Stimulated activated naive CD4-positive, alpha-beta T cell treated with Interleukin-2 at 50 U/mL for 16 hours (primary cell): ENCODE data around the gene FBXO36.
"Not testable (repeated sequence)": the region's sequence is repeated elsewhere in the genome, so short reads cannot be mapped to it uniquely, and the experiment has no call there.

Source experiments
- DNase-seq: peaks from one replicate; lab custom pipeline; 2025; lab: John Stamatoyannopoulos, UW

FBXO36 gene

DNA sequence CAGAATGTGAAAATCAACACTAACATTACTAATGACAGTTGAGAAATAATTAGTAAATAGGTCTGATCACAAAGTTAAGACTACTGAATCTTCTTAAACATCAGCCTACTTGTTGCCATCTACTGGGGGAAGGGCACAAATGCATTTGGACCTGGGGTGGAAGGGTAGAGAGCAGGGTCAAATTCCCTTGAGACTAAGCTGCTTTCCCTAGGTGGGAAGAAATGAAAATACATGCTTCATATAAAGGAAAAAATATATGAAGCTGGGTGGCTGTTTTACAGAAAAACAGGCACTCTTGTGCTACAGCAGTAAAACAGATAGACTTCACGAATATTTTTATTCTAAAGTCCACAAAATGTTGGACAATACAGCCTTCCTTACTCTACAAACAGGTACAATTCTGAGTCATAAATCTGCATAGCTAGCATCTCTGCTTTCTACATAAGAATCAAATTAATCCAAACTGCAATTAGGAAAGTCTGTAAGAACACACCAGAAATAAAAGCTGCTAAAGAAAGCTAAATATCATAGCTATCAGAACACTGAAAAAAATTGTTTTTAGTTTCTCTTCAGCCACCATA is 11.4 kb upstream of the FBXO36 start:
- DNase-seq = no peak

DNA sequence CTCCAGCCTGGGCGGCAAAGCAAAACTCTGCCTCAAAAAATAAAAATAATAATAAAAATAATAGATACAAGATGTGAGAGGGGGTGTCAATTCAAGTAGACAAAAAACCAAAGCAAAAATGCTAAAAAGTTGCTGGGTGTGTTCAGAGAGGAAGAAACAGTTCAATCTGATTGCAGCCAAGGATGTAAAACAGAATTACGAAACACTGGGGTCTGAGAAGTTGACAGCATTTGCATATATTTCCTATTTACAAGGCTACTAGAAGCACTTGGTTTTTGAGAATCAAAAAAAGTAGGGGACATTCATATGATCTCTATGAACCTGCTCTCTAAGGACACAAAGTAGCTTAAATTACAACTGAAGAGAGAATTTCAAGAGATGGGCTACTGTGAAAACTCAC is 8.1 kb upstream of the FBXO36 start:
- DNase-seq = no peak

DNA sequence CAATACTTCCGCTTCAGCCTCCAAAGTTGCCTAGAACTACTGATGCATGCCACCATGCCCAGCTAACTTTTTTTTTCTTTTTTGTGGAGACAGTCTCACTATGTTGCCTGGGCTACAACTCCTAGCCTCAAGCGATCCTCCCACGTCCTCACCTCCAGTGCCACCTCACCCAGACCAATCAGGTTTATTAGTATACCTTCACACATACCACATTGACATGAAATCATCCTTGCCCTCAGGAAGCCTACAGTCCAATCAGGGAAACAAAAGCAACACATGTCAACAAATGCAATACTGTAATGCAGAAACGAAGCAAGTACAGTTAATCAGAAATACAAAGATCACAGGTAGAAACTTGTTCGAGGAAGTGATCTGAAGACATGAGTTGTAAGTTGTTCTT is 4.5 kb upstream of the FBXO36 start:
- DNase-seq = no peak

DNA sequence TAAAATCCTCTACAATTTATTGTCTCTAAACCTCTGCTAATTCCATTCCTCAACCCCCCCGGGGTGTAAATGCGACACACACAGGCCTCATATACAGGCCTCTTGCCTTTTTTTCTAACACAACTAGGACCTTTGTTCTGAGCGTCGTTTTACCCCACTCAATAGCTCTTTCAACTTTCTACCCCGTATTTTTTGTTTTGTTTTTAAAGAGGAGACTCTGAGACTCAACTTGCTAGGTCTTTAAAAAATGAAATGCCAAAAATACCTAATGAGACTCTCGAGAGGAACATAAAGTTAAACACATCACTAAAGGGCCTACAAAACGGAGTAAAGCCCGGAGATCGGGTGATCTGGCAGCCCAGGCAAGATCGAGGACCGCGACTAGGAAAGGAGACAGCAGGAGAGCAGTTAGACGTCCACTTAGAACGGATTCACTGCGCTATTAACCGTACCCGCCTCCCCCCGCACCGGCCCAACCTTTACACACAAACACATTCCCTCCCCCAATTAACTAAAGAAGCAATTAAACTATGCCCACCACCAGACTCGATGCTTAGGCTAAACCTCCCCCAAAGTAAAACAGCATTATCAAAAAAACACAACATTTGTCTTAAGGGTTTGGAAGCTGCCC is 2.2 kb upstream of the FBXO36 start:
- DNase-seq = peak; percentile 12

DNA sequence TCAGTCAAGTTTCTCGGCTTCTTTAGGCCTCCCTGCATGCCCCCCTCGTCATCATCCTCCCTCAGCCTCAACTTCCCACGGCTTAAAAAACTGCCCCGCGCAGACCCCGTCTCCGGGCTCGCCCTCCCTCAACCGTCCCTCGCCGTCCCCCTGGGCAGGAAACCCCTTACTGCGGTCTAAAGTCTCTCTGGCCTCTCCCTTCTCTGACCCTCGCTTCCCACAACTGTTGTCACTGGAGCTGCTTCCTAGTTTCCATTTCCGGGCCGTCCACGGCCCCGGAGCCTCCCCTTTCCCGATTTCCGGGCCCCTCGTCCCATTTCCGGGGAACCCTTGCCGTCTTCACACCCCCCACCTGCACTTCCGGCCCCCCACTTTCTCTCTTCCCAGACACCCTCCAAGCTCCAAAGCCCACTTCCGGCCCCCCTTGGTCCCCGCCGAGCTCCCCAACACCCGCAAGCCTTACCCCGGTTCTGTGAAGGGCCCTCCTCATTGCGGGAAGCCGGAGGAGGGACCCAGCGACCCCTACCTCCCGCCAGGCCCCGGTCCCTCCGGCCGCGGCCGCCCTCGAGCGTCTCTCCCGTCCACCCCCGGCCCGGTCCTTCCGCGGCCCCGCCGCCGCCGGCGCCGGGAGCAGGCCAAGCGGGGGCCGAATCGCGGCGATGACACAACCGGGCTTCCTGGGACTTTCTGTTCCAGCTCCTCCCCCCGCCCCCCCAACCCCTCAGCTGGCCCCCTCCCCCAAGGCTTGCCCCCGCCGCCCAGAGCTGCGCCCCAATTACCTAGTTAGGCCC is 1.0 kb upstream of the FBXO36 start:
- peak; percentile 69 for DNase-seq

DNA sequence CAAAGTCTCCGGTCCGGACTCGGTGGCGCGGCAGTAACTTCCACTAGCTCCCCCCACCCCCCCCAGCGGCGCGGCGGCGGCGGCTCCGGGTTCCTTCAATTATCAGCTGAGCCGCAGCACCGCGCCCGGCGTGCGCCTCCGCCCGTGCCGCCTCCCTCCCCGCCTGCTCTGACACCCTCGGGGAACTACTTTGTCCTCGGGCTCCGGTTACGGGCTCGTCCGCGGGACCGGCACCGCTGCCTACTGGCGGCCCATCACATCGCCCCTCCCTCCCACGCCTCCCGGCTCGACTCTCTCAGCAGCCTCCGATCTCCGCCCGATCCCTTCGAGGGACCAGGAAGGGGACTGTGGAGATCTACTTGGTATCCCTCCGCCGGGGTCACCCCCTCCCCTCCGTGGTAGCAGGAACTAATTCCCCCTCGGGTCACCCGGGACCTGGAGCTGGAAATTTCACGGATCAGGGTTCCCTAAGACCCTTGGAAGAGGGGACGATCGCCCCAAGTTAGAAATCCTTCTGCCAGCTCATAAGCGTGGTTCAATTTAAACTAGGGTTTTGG is 333 bp upstream of the FBXO36 start, which contains the start of gene TRIP12:
TSS of gene TRIP12 (minus strand) at position 118 of the 557 bp plus-strand sequence. CDS start 41,930 bp downstream, outside the sequence.
- DNase-seq = peak; percentile 95

DNA sequence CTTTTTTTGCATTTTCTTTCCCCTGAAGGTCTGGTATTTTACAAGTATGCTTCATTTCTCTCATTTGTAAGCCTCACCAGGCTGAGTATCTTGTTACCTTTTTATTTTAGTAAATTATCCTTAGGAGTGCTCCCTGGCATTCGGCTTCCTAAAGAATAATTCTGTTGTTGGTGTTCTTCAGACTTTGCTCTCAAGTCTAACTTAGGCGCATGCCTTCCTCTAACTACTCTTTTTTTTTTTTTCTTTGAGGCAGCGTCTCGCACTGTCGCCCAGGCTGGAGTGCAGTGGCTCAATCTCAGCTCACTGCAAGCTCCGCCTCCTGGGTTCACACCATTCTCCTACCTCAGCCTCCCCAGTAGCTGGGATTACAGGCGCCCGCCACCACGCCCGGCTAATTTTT is 2.2 kb downstream of the FBXO36 start:
- not testable (repeated sequence) for DNase-seq

DNA sequence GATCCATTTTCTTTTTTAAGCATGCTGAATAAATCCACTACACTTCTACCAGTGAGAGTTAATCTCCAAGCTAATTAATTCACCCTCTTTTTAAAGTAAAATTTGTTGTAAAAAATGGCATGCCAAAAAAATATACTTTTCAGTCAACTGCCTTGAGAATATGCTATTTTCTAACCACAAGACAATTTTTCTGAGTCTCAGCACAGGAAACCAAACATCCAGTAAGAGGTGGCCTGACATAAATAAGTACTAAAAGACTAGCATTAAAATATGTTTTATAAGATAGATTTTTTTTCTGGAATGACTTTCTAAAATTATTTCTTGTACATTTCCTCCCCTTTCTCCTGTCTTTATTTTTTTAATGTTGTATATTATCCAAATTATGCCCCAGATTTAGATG is 2.9 kb downstream of the FBXO36 start:
- no peak for DNase-seq

DNA sequence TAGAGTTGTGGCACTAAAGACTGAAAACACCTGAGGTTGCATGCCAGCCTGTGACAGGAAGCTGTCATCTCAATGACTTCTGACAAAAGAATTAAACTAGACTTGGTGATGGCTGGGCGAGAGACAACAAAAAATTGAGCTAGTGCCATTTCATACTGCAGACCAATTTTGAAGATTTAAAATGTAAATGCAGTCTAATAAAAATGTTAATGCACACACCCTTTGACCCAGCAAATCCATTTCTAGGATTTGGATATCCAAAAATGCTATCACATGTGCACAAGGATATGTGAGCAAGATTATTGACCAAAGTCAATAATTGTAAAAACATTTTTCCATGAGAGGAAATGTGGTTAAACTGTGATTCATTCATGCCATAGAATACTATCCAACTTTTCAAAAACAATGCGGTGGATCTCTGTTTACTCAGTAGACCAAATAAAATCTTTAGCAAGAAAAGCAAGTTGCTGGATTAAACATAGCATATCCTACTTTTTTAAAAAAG is 5.6 kb downstream of the FBXO36 start:
- no peak for DNase-seq

DNA sequence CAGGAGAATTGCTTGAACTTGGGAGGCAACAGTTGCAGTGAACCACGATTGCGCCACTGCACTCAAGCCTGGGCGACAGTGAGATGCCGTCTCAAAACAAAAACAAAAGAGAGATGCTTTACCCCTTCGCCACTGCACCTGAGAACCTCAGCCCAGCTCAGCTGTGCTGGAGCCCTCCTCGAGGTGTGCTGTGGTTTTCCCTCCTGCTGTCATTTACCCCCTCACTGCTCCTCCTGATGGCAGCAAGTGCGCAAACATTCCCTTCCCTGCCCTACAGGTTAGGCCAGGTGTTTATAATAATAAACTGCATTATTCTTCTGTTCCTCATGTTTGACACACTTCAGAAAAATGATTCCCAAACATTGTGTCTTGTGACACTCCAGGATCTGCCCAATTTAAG is 8.4 kb downstream of the FBXO36 start:
- no peak for DNase-seq

DNA sequence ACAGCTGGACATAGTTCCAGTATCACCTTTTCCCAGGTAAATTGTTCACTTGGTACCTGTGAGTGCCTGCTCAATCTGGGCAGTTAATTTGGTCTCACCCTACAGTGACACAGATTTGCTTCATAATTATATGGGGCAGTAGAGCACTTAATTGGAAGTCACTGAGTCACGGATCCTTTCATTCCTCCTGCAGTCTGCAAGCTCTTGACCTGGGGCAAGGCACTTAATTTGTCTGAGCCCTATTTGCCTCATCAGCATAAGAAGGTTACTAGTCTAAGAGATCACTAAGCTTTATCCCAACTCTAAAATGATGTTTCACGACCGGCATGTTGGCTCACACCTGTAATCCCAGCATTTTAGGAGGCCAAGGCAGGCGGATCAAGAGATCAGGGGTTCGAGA is 8.9 kb downstream of the FBXO36 start:
- DNase-seq = no peak

DNA sequence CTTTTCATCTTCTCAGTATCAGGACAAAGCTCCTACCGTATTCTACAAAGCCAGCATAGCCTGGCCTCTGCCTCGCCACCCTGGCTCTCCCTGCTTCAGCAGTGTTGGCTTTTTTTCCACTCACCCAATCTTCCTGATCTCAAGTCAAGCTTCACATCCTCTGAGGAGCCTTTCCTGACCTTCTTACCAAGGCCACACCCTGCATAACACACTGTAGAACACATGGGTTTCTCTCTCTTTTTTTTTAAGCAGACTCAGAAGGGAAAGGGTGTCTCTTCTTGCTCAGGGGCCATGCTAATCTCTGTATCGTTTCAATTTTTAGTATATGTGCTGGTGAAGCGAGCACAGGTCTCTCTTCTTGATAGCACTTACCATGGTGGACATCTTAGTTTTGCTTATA is 15.2 kb downstream of the FBXO36 start:
- DNase-seq = no peak

DNA sequence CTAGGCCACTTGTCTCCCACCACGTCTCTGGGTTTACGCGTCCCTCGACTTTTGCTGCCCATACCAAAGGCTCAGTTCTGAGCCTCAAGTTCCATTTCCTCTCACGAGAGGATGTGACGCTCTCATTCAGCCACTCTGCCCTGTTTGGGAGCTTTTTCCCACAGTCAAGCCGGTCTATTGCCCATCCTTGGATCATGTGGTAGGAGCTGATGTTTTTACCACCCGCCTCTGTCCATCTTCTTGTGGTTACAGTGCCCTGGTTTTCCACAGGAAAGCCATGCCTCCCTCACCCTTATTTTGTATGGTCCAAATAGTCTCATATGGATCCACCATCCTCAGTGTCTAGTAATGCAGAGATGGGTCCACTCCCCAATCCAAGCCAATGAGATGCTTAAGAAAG is 20.4 kb downstream of the FBXO36 start:
- DNase-seq = no peak

DNA sequence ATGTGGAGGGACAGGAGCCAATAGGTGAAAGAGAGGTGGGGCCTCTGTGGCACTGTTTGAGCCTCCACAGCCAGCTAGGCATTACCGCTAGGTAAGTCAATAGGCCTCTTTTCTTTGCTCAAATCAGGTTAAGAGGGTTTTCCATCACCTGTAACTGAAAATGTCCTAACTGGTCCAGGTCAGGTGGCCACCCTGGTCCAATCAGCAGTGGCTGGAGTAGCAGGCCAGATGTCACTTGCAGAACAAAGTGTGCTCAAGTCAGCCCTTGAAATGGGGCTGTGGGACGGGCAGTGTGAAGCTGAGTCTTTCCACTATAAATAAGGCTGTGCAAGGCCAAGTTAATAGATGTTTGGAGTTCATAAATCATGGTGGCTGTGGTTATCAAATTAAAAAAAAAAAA is 20.9 kb downstream of the FBXO36 start:
- no peak for DNase-seq

DNA sequence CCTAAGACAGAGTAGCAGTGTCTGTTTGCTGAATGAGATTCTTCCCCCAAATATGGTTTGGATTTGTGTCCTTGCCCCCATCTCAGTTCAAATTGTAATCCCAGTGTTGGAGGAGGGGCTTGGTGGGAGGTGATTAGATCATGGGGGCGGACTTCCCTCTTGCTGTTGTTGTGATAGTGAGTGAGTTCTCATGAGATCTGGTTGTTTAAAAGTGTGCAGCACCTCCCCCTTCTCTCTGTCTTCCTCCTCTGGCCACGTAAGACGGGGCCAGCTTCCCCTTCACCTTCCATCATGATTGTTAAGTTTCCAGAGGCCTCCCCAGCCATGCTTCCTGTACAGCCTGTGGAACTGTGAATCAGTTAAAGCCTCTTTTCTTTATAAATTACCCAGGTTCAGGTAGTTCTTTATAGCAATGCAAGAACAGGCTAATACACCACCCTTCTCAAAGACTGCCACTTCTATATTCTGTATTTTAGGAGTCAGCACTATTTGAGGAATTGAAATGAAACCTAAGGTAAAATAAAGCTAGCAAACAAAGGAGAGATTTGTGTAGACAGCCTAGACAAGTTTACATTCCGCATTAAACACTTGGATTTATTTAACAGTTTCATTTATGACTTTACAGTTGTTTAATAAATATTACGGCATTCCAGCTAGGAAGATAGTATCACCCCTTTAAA is 21.6 kb downstream of the FBXO36 start:
- no peak for DNase-seq

DNA sequence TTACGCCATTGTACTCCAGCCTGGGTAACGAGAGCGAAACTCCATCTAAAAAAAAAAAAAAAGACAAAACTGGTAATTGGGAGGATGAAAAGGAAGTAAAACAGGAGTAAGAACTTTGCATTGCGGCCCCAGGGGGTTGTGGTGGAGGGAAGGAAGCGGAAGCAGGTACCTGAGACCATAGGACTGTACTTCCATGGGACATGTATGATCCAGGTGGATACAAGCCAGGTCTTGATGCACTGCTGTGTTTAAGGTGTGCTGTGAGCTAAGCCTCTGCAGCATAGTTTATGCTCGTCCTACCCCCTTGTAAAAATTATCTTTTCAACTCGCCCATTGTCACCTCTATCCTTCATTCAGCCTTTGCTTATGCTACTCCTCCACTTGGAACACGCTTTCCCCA is 23.7 kb downstream of the FBXO36 start:
- DNase-seq = no peak

DNA sequence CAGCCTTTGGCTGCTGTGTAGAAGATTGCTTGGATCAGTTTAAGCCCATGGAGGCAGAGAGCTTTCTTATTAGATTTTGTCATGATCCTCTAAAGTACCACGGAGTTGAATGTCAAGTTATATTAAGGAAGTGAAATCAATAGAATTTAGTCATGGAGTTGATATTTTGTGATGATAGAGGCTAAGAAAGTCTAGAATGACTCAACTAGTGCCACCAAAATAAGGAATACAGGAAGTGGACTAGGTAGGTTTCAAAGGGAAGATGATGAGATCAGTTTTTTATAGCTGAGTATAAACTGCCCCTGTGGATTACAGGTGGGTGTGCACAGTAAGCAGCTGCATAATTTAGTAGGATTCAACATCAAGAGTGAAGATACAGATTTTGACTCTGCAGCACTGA is 25.2 kb downstream of the FBXO36 start:
- no peak for DNase-seq

DNA sequence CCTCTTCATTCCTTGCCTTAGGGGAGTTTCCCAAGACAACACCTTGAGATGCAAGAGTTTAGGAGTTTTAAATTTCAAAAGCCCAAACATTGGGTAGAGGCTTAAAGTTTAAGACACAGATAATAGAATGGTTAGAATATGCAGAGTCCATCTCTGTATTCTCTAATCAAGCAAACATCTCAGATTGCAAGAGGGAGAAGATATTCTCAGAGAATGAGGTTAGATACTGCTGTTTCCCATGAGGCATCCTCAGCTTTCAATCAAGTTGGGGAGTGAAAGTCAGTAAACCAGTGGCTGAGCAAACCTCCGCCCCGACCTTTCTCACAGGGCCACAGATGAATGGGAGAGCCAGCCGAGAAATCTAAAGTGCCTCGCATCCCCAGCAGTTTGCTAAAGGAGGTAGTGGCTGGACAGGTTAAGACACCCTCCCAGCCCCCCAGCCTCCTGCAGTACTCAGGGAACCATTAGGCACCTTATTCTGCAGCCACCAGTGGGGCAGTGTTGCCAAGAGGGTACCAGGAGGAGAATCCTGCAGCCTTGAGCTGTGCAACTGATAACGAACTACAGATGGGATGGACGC is 30.0 kb downstream of the FBXO36 start:
- no peak for DNase-seq

DNA sequence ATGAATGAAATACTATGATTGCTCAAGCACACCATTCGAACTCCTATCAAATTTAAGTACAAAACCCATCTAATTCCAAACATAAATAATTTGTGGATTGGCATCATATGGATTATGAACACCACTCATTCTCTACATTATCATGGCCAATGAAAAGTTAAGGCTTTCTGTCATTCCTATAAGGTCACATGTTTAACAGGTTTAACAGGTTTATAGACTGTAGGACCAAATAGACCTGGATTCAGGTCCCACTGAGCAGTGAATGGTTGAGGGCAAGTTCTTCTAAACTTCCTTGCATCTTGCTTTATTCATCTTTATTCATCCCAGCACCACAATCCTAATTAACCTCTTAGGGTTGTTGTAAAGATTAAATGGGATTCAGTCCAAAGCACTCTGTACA is 33.4 kb downstream of the FBXO36 start:
- DNase-seq = no peak

DNA sequence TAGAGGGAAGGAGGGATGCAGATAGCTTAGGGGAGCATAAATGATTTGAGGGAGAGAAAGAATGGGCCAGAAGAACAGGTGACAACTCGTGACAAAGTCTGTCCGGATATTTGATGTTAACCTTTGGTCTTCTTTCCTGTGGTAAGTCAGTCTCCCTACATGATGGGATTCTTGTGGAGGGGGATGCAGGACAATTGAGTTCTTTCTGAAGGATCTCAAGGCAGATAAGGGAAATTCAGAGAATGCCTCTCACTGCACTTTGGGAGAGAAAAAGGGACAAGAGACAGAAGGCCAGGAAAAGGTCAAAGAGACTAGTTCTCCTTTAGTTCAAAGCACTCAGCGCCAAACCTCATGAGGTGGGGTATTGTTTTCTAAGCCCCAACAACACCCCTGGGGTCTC is 34.2 kb downstream of the FBXO36 start:
- DNase-seq = no peak

DNA sequence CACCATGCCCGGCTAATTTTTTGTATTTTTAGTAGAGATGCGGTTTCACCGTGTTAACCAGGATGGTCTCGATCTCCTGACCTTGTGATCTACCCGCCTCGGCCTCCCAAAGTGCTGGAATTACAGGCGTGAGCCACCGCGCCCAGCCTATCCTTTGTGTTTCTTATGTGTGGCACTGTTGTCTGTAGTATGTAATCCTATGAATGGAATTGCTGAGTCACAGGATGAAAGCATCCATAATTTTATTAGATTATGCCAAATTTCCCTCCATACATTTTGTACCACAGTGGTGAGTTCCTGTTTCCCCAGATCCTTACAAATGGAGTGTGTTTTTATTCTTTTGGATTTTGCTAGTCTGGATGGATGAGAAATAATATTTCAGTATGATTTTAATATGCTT is 41.3 kb downstream of the FBXO36 start:
- not testable (repeated sequence) for DNase-seq

DNA sequence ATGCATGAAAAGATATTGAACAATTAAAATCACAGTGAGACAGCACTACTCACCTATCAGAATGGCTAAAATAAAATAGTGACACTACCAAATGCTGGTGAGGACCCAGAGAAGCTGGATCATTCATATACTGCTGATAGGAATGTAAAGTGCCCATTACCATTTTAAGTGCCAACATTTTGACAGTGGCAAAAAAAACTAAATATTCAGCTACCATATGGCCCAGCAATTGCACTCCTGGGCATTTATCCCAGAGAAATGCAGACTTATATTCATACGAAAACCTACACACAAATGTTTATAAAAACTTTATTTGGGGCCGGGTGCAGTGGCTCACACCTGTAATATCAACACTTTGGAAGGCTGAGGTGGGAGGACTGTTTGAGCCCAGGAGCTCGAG is 47.6 kb downstream of the FBXO36 start:
- no peak for DNase-seq
